KOPT-K1 (cell line): ENCODE measurements around the gene ITIH3.

Experiments used
- H3K27ac ChIP-seq: fragments of 200-600 bp; sonication (generic); 2 replicates; pipeline ENCODE4 v1.5.1; 2016; ENCODE audit warnings: antibody characterized with exemption, mild to moderate bottlenecking, low read depth, low read length; ENCODE audit not compliant: poor library complexity, severe bottlenecking
- H3K36me3 ChIP-seq: fragments of 200-600 bp; sonication (generic); 2 replicates; pipeline ENCODE4 v1.5.1; 2017; ENCODE audit warnings: antibody characterized with exemption, mild to moderate bottlenecking, low read length, moderate library complexity; ENCODE audit not compliant: insufficient read depth
- H3K9me3 ChIP-seq: fragments of 200-600 bp; sonication (generic); 2 replicates; pipeline ENCODE4 v1.5.1; 2017; ENCODE audit warnings: antibody characterized with exemption, low read length, mild to moderate bottlenecking; ENCODE audit not compliant: insufficient read depth, poor library complexity, severe bottlenecking

The ITIH3 gene

GRCh38 chr3:52787672-52788625, 6.6 kb upstream of the ITIH3 start:
- H3K9me3 ChIP-seq = no peaks in the 10 kb centered on the region
- no peaks in the 10 kb centered on the region for H3K36me3 ChIP-seq
- H3K27ac ChIP-seq = no peak overlapping the region

GRCh38 chr3:52788890-52789745, 5.5 kb upstream of the ITIH3 start:
- no peaks in the 10 kb centered on the region for H3K9me3 ChIP-seq
- no peak overlapping the region for H3K27ac ChIP-seq
- no peaks in the 10 kb centered on the region for H3K36me3 ChIP-seq

DNA sequence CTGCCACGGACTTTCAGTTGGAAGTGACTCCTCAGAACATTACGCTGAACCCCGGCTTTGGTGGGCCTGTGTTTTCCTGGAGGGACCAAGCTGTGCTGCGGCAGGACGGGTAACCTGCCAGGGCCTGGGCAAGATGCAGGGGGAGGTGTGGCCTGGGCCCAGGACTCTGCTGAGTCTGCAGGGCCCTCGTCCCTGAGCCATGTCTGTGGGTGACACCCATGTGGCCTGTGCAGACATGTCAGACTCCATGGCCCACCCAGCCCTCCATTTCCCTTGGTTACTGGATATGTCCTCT, 4.9 kb upstream of the ITIH3 start:
- Histone ChIP-seq H3K36me3 (no peaks in the 10 kb centered on the region), H3K27ac (no peak overlapping the region), H3K9me3 (no peaks in the 10 kb centered on the region)

- no peaks in the 10 kb centered on the region for H3K9me3 ChIP-seq
- no peak overlapping the region for H3K27ac ChIP-seq
- H3K36me3 ChIP-seq = no peaks in the 10 kb centered on the region
Measured at GRCh38 chr3:52790337-52790736, 4.3 kb upstream of the ITIH3 start.

- no peaks in the 10 kb centered on the region for H3K36me3 ChIP-seq
- no peak overlapping the region for H3K27ac ChIP-seq
- no peaks in the 10 kb centered on the region for H3K9me3 ChIP-seq
Measured at GRCh38 chr3:52790741-52791140, 3.9 kb upstream of the ITIH3 start.

GRCh38 chr3:52791366-52791765, 3.2 kb upstream of the ITIH3 start:
- Histone ChIP-seq H3K27ac (no peak overlapping the region), H3K36me3 (no peaks in the 10 kb centered on the region)

DNA sequence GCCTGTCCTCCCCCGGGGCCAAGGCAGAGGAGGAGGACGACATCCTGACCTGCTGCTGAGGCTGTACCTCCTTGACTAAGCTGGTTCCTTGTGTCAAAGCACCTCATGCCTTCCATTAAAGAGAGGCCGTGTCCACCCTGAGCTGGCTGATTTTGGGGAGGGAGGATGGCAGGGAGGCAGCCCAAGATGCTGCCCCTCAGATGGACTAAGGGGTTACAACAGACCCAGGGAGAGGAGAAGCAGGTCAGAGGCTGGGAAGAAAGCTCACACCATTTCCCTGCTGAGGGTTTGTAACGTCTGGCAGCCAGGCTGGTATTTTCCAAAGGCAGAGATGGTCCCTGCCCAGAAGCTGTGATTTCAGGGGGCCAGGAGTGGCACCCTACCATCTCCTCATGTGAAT, 2.7 kb upstream of the ITIH3 start:
- no peaks in the 10 kb centered on the region for H3K36me3 ChIP-seq
- no peak overlapping the region for H3K27ac ChIP-seq
- no peaks in the 10 kb centered on the region for H3K9me3 ChIP-seq

More at GRCh38 chr3:52791366-52791765, 3.2 kb upstream of the ITIH3 start:
- H3K9me3 ChIP-seq = no peaks in the 10 kb centered on the region

GRCh38 chr3:52792413-52792812, 2.2 kb upstream of the ITIH3 start:
- no peak overlapping the region for H3K27ac ChIP-seq
- no peaks in the 10 kb centered on the region for H3K36me3 ChIP-seq

GRCh38 chr3:52792961-52793695, 1.5 kb upstream of the ITIH3 start:
- Histone ChIP-seq H3K36me3 (no peaks in the 10 kb centered on the region), H3K27ac (no peak overlapping the region), H3K9me3 (no peaks in the 10 kb centered on the region)

More at GRCh38 chr3:52792413-52792812, 2.2 kb upstream of the ITIH3 start:
- no peaks in the 10 kb centered on the region for H3K9me3 ChIP-seq

DNA sequence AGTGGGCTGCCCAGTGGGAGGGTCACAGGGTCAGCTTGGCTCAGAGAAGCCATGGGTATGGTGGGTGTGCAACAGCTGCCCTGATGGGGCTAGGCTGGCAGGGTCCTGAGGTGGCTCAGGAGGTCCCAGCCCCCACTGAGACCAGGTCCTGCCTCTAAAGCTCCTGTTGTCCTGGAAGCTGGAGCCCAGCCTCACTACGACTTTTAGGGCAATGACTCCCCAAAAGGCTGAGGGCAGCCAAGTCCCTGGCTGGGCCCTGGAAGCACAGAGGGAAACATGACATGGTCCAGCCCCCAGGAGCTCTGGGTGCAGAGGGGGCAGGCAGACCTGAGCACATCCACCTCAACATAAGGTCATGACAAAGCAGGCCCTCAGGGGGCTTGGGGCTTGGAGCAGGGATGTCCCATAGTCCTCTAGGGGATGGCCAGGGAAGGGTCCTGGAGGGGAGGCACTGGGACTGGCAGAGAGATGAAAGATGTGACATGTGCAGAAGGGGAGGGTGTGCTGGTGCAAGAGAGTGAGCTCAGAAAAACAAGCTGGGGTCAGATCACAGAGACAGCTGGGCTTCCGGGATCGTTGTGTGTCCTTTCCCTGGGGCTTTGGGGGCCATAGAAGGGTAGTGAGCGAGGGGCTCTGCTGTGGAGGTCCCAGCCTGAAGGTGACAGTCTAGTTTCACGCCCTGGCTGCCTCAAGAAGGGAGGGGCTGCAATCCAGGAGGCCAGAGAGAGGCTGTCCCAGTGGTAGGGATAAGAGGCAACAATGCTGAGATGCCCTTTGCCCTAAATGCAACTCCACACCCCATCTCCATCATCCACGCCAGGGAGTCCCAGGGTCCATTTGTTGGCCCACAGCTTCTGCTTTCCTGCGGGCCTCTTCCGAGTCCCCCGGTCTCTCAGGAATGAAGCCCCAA, 639 bp upstream of the ITIH3 start:
- H3K27ac ChIP-seq = no peak overlapping the region
- H3K9me3 ChIP-seq = no peaks in the 10 kb centered on the region
- H3K36me3 ChIP-seq = no peaks in the 10 kb centered on the region

GRCh38 chr3:52795298-52795900, 803 bp downstream of the ITIH3 start:
- H3K36me3 ChIP-seq = no peaks in the 10 kb centered on the region
- H3K9me3 ChIP-seq = no peaks in the 10 kb centered on the region
- H3K27ac ChIP-seq = no peak overlapping the region

DNA sequence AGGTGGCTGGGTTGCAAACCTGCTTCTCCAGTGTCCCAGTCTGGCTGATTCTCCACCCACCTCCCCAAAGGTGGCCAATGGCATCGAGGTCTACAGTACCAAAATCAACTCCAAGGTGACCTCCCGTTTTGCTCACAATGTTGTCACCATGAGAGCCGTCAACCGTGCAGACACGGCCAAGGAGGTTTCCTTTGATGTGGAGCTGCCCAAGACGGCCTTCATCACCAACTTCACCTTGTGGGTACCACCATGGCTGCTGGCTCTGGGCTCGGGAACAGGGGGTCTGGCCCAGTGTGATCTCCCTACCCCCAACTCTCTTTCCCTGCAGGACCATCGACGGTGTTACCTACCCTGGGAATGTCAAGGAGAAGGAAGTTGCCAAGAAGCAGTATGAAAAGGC, 1.8 kb downstream of the ITIH3 start:
- H3K36me3 ChIP-seq = no peaks in the 10 kb centered on the region
- H3K27ac ChIP-seq = no peak overlapping the region
- H3K9me3 ChIP-seq = no peaks in the 10 kb centered on the region

DNA sequence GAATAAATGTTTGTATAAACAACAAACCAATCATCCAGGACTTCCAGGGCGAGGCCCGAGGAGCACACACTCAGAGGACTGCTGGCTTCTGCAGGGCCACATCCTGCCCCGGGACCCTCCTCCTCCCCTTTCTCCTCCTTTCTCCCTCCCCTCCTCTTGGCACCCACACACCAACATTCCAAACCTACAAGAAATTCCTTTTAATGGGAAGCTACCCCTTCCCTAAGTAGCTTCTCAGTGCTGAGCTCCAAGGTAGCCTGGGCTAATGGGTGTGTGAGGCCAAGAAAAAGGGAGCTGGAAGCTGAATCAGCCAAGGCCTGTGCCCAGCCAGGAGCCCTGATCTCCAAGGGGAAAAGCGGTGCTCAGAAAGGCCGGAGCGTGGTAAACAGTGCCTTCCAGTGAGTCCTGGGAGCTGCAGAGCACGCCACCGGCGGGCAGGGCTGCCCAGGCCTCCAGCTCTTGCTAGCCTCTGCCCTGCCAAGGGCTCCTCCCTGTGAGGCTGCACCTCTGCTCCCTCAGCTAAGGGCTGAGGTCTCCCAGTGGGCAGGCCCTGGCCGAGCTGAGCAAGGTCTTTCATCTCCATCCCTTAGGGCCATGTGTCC, 3.9 kb downstream of the ITIH3 start:
- no peaks in the 10 kb centered on the region for H3K36me3 ChIP-seq
- H3K9me3 ChIP-seq = no peaks in the 10 kb centered on the region
- H3K27ac ChIP-seq = no peak overlapping the region
